GM12878 (cell line): Measurements from ENCODE around the gene CTRB1.

Experiments
- CTCF ChIP-seq, 3 experiments: IDR thresholded peaks in 2 of 3; conservative IDR thresholded peaks in 1 of 3; 2 replicates each; pipeline ENCODE4 v1.5.1; 2011; ENCODE audit warnings: low read depth in 3 of 3, low read length in 3 of 3, mild to moderate bottlenecking in 3 of 3, control low read depth in 2 of 3, moderate library complexity in 2 of 3, inconsistent platforms in 1 of 3, mixed read lengths in 1 of 3; ENCODE audit not compliant: control insufficient read depth in 2 of 3, insufficient read depth in 1 of 3; ENCODE audit errors: extremely low read depth in 1 of 3
- EZH2 ChIP-seq: IDR thresholded peaks from 2 replicates; pipeline ENCODE4 v1.6.1; 2012; ENCODE audit warnings: low read depth, mild to moderate bottlenecking, control low read depth, inconsistent platforms, low read length, borderline replicate concordance; ENCODE audit not compliant: control insufficient read depth
- JUNB ChIP-seq: IDR thresholded peaks from 2 replicates; pipeline ENCODE4 v1.6.1; 2016; ENCODE audit warnings: antibody characterized with exemption, mild to moderate bottlenecking
- POLR2A ChIP-seq: IDR thresholded peaks from 2 replicates; pipeline ENCODE4 v1.6.1; 2011; ENCODE audit warnings: low read depth, mild to moderate bottlenecking, low read length

- no peak for TF ChIP-seq CTCF (IDR thresholded peaks at IDR 0.05 in 2 of 3, conservative IDR thresholded peaks at IDR 0.05 in 1 of 3; ENCODE audit: control insufficient read depth in 2 of 3, extremely low read depth in 1 of 3, insufficient read depth in 1 of 3, low read depth in 3 of 3, low read length in 3 of 3)
- TF ChIP-seq EZH2: no peak
- TF ChIP-seq POLR2A: no peak
- no peak for TF ChIP-seq JUNB
Measured at GRCh38 chr16:75252946-75253911, 34.4 kb downstream of the CTRB1 start.
